ENCODE measurements around the gene FRY. TPM values are rescaled to one million over a fixed set of nuclear protein-coding genes. Genes with fewer than 3 reads are reported as not detected.

FRY gene
- total RNA-seq, 2 experiments from 2014 or later = 13.1 to 13.8 TPM

GRCh38 chr13:32036757-32037156, 5.2 kb downstream of the FRY start:
- Mint-ChIP-seq H3K27ac (no peak overlapping the region), H3K27me3 (peaks cover 2% of the 10 kb centered on the region), H3K4me3 (peak overlapping the region; percentile 2), H3K36me3 (ENCODE audit: low read depth) (no peaks in the 10 kb centered on the region), H3K9me3 (no peaks in the 10 kb centered on the region), H3K4me1 (peaks cover 30% of the 10 kb centered on the region)
- no peak for DNase-seq
- POLR2A ChIA-PET = interaction anchor here (0.6 kb wide), 1 partner anchor 72 kb away, joined by 3 read pairs; no protein-coding TSS in a partner anchor
- CTCF ChIA-PET = no interaction called here

GRCh38 chr13:32037471-32037870, 5.9 kb downstream of the FRY start:
- H3K27me3 Mint-ChIP-seq = no peaks in the 10 kb centered on the region
- CTCF ChIA-PET = no interaction called here
- no peak for DNase-seq
- H3K27ac Mint-ChIP-seq = no peak overlapping the region
- POLR2A ChIA-PET = interaction anchor here (1.2 kb wide), 1 partner anchor 134 kb away, joined by 3 read pairs; no protein-coding TSS in a partner anchor
- no peak overlapping the region for H3K4me3 Mint-ChIP-seq
- no peaks in the 10 kb centered on the region for H3K9me3 Mint-ChIP-seq
- H3K4me1 Mint-ChIP-seq = peaks cover 32% of the 10 kb centered on the region
- no peaks in the 10 kb centered on the region for H3K36me3 Mint-ChIP-seq (ENCODE audit: low read depth)

- POLR2A ChIA-PET = interaction anchor here (1.2 kb wide), 1 partner anchor 135 kb away, joined by 3 read pairs; no protein-coding TSS in a partner anchor
- H3K4me3 Mint-ChIP-seq = no peak overlapping the region
- peaks cover 5% of the 10 kb centered on the region for H3K36me3 Mint-ChIP-seq (ENCODE audit: low read depth)
- CTCF ChIA-PET = interaction anchor here (0.6 kb wide), 1 partner anchor 641 kb away, joined by 4 read pairs; no protein-coding TSS in a partner anchor
- no peak overlapping the region for H3K27ac Mint-ChIP-seq
- no peaks in the 10 kb centered on the region for H3K27me3 Mint-ChIP-seq
- peaks cover 35% of the 10 kb centered on the region for H3K4me1 Mint-ChIP-seq
- H3K9me3 Mint-ChIP-seq = no peaks in the 10 kb centered on the region
- no peak for DNase-seq
These were observed 6.8 kb downstream of the FRY start for GRCh38 chr13:32038343-32038742.

- H3K36me3 Mint-ChIP-seq (ENCODE audit: low read depth) = peaks cover 7% of the 10 kb centered on the region
- peaks cover 33% of the 10 kb centered on the region for H3K4me1 Mint-ChIP-seq
- CTCF ChIA-PET = interaction anchor here (0.8 kb wide), 1 partner anchor 7 kb away, joined by 5 read pairs; the partner anchor contains the start of gene FRY
- H3K9me3 Mint-ChIP-seq = no peaks in the 10 kb centered on the region
- no peak overlapping the region for H3K4me3 Mint-ChIP-seq
- no peak overlapping the region for H3K27ac Mint-ChIP-seq
- H3K27me3 Mint-ChIP-seq = no peaks in the 10 kb centered on the region
- no peak for DNase-seq
- POLR2A ChIA-PET = no interaction called here
These were observed 7.5 kb downstream of the FRY start for GRCh38 chr13:32039056-32039455.

- H3K4me3 Mint-ChIP-seq = no peak overlapping the region
- no peak for DNase-seq
- CTCF ChIA-PET = interaction anchor here (0.8 kb wide), 1 partner anchor 8 kb away, joined by 5 read pairs; the partner anchor contains the start of gene FRY
- no peak overlapping the region for H3K27ac Mint-ChIP-seq
- POLR2A ChIA-PET = no interaction called here
- H3K36me3 Mint-ChIP-seq (ENCODE audit: low read depth) = peaks cover 7% of the 10 kb centered on the region
- H3K9me3 Mint-ChIP-seq = no peaks in the 10 kb centered on the region
- no peaks in the 10 kb centered on the region for H3K27me3 Mint-ChIP-seq
- H3K4me1 Mint-ChIP-seq = peaks cover 33% of the 10 kb centered on the region
These were observed 8.0 kb downstream of the FRY start for GRCh38 chr13:32039528-32039927.

GRCh38 chr13:32040052-32040642, 8.6 kb downstream of the FRY start:
- peaks cover 9% of the 10 kb centered on the region for H3K36me3 Mint-ChIP-seq (ENCODE audit: low read depth)
- no peak for DNase-seq
- ChIA-PET CTCF (interaction anchor here (0.8 kb wide), 1 partner anchor 8 kb away, joined by 5 read pairs; the partner anchor contains the start of gene FRY), POLR2A (interaction anchor here (1.8 kb wide), 1 partner anchor 10 kb away, joined by 7 read pairs; no protein-coding TSS in a partner anchor)
- no peak overlapping the region for H3K4me3 Mint-ChIP-seq
- H3K4me1 Mint-ChIP-seq = peaks cover 33% of the 10 kb centered on the region
- no peak overlapping the region for H3K27ac Mint-ChIP-seq
- H3K9me3 Mint-ChIP-seq = no peaks in the 10 kb centered on the region
- no peaks in the 10 kb centered on the region for H3K27me3 Mint-ChIP-seq

GRCh38 chr13:32040689-32041088, 9.1 kb downstream of the FRY start:
- Mint-ChIP-seq H3K9me3 (no peaks in the 10 kb centered on the region), H3K27ac (no peak overlapping the region), H3K36me3 (ENCODE audit: low read depth) (peaks cover 11% of the 10 kb centered on the region), H3K4me3 (no peak overlapping the region), H3K27me3 (no peaks in the 10 kb centered on the region), H3K4me1 (peaks cover 34% of the 10 kb centered on the region)
- DNase-seq = no peak
- ChIA-PET POLR2A (interaction anchor here (1.8 kb wide), 1 partner anchor 10 kb away, joined by 7 read pairs; no protein-coding TSS in a partner anchor), CTCF (no interaction called here)

- Mint-ChIP-seq H3K9me3 (no peaks in the 10 kb centered on the region), H3K4me1 (peaks cover 32% of the 10 kb centered on the region), H3K36me3 (ENCODE audit: low read depth) (peaks cover 11% of the 10 kb centered on the region), H3K27me3 (no peaks in the 10 kb centered on the region), H3K4me3 (no peak overlapping the region), H3K27ac (no peak overlapping the region)
- ChIA-PET POLR2A (interaction anchor here (1.8 kb wide), 1 partner anchor 11 kb away, joined by 7 read pairs; no protein-coding TSS in a partner anchor), CTCF (no interaction called here)
- no peak for DNase-seq
These were observed 9.9 kb downstream of the FRY start for GRCh38 chr13:32041429-32041828.

GRCh38 chr13:32042551-32042950, 11.0 kb downstream of the FRY start:
- POLR2A ChIA-PET = no interaction called here
- no peaks in the 10 kb centered on the region for H3K9me3 Mint-ChIP-seq
- H3K4me1 Mint-ChIP-seq = peaks cover 29% of the 10 kb centered on the region
- H3K27me3 Mint-ChIP-seq = no peaks in the 10 kb centered on the region
- CTCF ChIA-PET = no interaction called here
- DNase-seq = no peak
- H3K36me3 Mint-ChIP-seq (ENCODE audit: low read depth) = peaks cover 11% of the 10 kb centered on the region
- H3K4me3 Mint-ChIP-seq = no peak overlapping the region
- no peak overlapping the region for H3K27ac Mint-ChIP-seq

- Mint-ChIP-seq H3K9me3 (no peaks in the 10 kb centered on the region), H3K27ac (no peak overlapping the region), H3K4me3 (no peak overlapping the region), H3K4me1 (peaks cover 38% of the 10 kb centered on the region), H3K27me3 (no peaks in the 10 kb centered on the region), H3K36me3 (ENCODE audit: low read depth) (peaks cover 11% of the 10 kb centered on the region)
- DNase-seq = no peak
- ChIA-PET POLR2A (no interaction called here), CTCF (no interaction called here)
These were observed 12.9 kb downstream of the FRY start for GRCh38 chr13:32044446-32044845.

GRCh38 chr13:32045537-32045936, 14.0 kb downstream of the FRY start:
- POLR2A ChIA-PET = interaction anchor here (0.5 to 1.0 kb wide), 2 partner anchors 14 to 51 kb away, joined by 3 read pairs; partner anchors contain the start of gene FRY
- CTCF ChIA-PET = no interaction called here

GRCh38 chr13:32045982-32046785, 14.6 kb downstream of the FRY start:
- Mint-ChIP-seq H3K4me3 (no peak overlapping the region), H3K27me3 (no peaks in the 10 kb centered on the region), H3K9me3 (no peaks in the 10 kb centered on the region), H3K36me3 (ENCODE audit: low read depth) (peaks cover 11% of the 10 kb centered on the region), H3K27ac (peak overlapping the region; percentile 26), H3K4me1 (peaks cover 38% of the 10 kb centered on the region)
- CTCF ChIA-PET = no interaction called here
- no peak for DNase-seq
- POLR2A ChIA-PET = interaction anchor here (0.5 to 1.0 kb wide), 2 partner anchors 15 to 52 kb away, joined by 3 read pairs; partner anchors contain the start of gene FRY

More at GRCh38 chr13:32045537-32045936, 14.0 kb downstream of the FRY start:
- Mint-ChIP-seq H3K4me1 (peaks cover 38% of the 10 kb centered on the region), H3K27ac (no peak overlapping the region), H3K9me3 (no peaks in the 10 kb centered on the region), H3K27me3 (no peaks in the 10 kb centered on the region), H3K4me3 (no peak overlapping the region), H3K36me3 (ENCODE audit: low read depth) (peaks cover 11% of the 10 kb centered on the region)
- no peak for DNase-seq

GRCh38 chr13:32047088-32047487, 15.5 kb downstream of the FRY start:
- no peak for DNase-seq
- no peak overlapping the region for H3K27ac Mint-ChIP-seq
- H3K27me3 Mint-ChIP-seq = no peaks in the 10 kb centered on the region
- H3K4me3 Mint-ChIP-seq = no peak overlapping the region
- no peaks in the 10 kb centered on the region for H3K9me3 Mint-ChIP-seq
- ChIA-PET POLR2A (no interaction called here), CTCF (interaction anchor here (0.6 kb wide), 1 partner anchor 25 kb away, joined by 3 read pairs; no protein-coding TSS in a partner anchor)
- peaks cover 33% of the 10 kb centered on the region for H3K4me1 Mint-ChIP-seq
- H3K36me3 Mint-ChIP-seq (ENCODE audit: low read depth) = peaks cover 11% of the 10 kb centered on the region
